Endothelial cell of umbilical vein (primary cell): ENCODE data around the gene KRTAP5-6. TPM values are rescaled to one million over a fixed set of nuclear protein-coding genes. Genes with fewer than 3 reads are reported as not detected.

ENCODE experiments used
- BruUV-seq: library from RNA; stranded (reverse); fragments of 400-500 nt; replicated peaks from 2 replicates; lab custom pipeline; 2021; lab: Mats Ljungman, UMichigan
- CTCF ChIA-PET: fragments of 300-600, 350-600 bp; sonication (Branson Sonifier 250); formaldehyde crosslinking; loops from one replicate; lab custom pipeline; 2021; ENCODE audit warnings: antibody characterized with exemption, inconsistent platforms; lab: Charles Lee
- POLR2A ChIA-PET: fragments of 300-600, 350-600 bp; sonication (Branson Sonifier 250); formaldehyde crosslinking; loops from one replicate; lab custom pipeline; 2021; ENCODE audit warnings: antibody characterized with exemption, inconsistent platforms; lab: Charles Lee
- DNase-seq: peaks from one replicate; pipeline ENCODE4 v3.0.0-alpha.2; 2011; ENCODE audit warnings: low read depth, low spot score
- FAIRE-seq: peaks from 2 replicates; lab custom pipeline; 2011; peaks lifted over from hg19 to GRCh38; lab: Jason Lieb, UNC
- H2AFZ ChIP-seq: 2 replicates; pipeline ENCODE4 v1.6.0; 2012; ENCODE audit warnings: low read depth, low read length, control low read depth, inconsistent platforms
- H3K27ac ChIP-seq: 2 replicates; pipeline ENCODE4 v1.5.1; 2011; ENCODE audit warnings: low read depth, mild to moderate bottlenecking, control low read depth, low read length, moderate library complexity; ENCODE audit not compliant: insufficient read depth
- H3K27me3 ChIP-seq, 2 experiments: 2 replicates each; pipeline versions ENCODE4 v1.6.0 to v1.6.1; 2011; ENCODE audit warnings: low read length in 2 of 2, mixed read lengths in 1 of 2; ENCODE audit not compliant: control insufficient read depth in 2 of 2, insufficient read depth in 2 of 2
- H3K36me3 ChIP-seq, 2 experiments: 2 replicates in 1 of 2; 3 replicates in 1 of 2; pipeline ENCODE4 v1.5.1; 2011; ENCODE audit warnings: low read length in 2 of 2, mild to moderate bottlenecking in 1 of 2, moderate library complexity in 1 of 2; ENCODE audit not compliant: control insufficient read depth in 2 of 2, insufficient read depth in 2 of 2; ENCODE audit errors: extremely low read depth in 1 of 2
- H3K4me1 ChIP-seq: 3 replicates; pipeline ENCODE4 v1.5.1; 2011; ENCODE audit warnings: mild to moderate bottlenecking, low read length; ENCODE audit not compliant: control insufficient read depth, insufficient read depth; ENCODE audit errors: extremely low read depth
- H3K4me2 ChIP-seq: 2 replicates; pipeline ENCODE4 v1.6.1; 2011; ENCODE audit warnings: low read length, control low read depth, mixed read lengths; ENCODE audit not compliant: insufficient read depth
- H3K4me3 ChIP-seq, 3 experiments: fragments of 200-600 bp in 1 of 3; sonication (generic), shearing (Covaris generic) in 1 of 3; replicated peaks in 1 of 3; 2 replicates each; pipeline ENCODE4 v1.5.1; 2011 to 2016; ENCODE audit warnings: control low read depth in 3 of 3, low read length in 3 of 3, mild to moderate bottlenecking in 2 of 3, inconsistent platforms in 1 of 3, low read depth in 1 of 3, moderate library complexity in 1 of 3; ENCODE audit not compliant: insufficient read depth in 1 of 3
- H3K79me2 ChIP-seq: 2 replicates; pipeline ENCODE4 v1.6.0; 2012; ENCODE audit warnings: low read length, inconsistent platforms; ENCODE audit not compliant: control insufficient read depth, insufficient read depth
- H3K9ac ChIP-seq: replicated peaks from 2 replicates; pipeline ENCODE3; 2011; ENCODE audit warnings: low read length, control low read depth; ENCODE audit not compliant: insufficient read depth; ENCODE audit errors: extremely low read depth
- H3K9me1 ChIP-seq: replicated peaks from 3 replicates; pipeline ENCODE4 v1.6.0; 2011; ENCODE audit warnings: mild to moderate bottlenecking, low read length; ENCODE audit not compliant: control insufficient read depth, insufficient read depth; ENCODE audit errors: extremely low read depth
- H3K9me3 ChIP-seq: replicated peaks from 2 replicates; pipeline ENCODE4 v1.5.1; 2012; ENCODE audit warnings: low read length, inconsistent platforms; ENCODE audit not compliant: control insufficient read depth, insufficient read depth
- H4K20me1 ChIP-seq: replicated peaks from 2 replicates; pipeline ENCODE3; 2011; ENCODE audit warnings: mild to moderate bottlenecking, low read length; ENCODE audit not compliant: control insufficient read depth, insufficient read depth; ENCODE audit errors: extremely low read depth
- EZH2 ChIP-seq: IDR thresholded peaks from 2 replicates; pipeline ENCODE4 v1.6.1; 2012; ENCODE audit warnings: borderline replicate concordance, low read depth, mild to moderate bottlenecking, moderate library complexity, low read length, inconsistent platforms; ENCODE audit not compliant: severe bottlenecking
- FOS ChIP-seq: IDR thresholded peaks from 2 replicates; pipeline ENCODE4 v1.6.1; 2011; ENCODE audit warnings: mild to moderate bottlenecking, low read length, moderate library complexity, borderline replicate concordance; ENCODE audit not compliant: insufficient read depth
- GATA2 ChIP-seq: IDR thresholded peaks from 2 replicates; pipeline ENCODE4 v1.7.0; 2011; ENCODE audit warnings: low read depth, mild to moderate bottlenecking, moderate library complexity, mixed read lengths, low read length; ENCODE audit not compliant: insufficient read length, insufficient read depth
- JUN ChIP-seq: IDR thresholded peaks from 2 replicates; pipeline ENCODE4 v1.6.1; 2011; ENCODE audit warnings: borderline replicate concordance, low read depth; ENCODE audit not compliant: insufficient read length, insufficient read depth
- MYC ChIP-seq: IDR thresholded peaks from one replicate; pipeline ENCODE4 v1.6.1; 2011; ENCODE audit warnings: mild to moderate bottlenecking, low read depth, low read length
- POLR2A ChIP-seq: IDR thresholded peaks from 2 replicates; pipeline ENCODE4 v1.6.1; 2012; ENCODE audit warnings: low read depth, mild to moderate bottlenecking, control low read depth, low read length
- POLR2AphosphoS5 ChIP-seq: IDR thresholded peaks from 2 replicates; pipeline ENCODE4 v1.6.1; 2012; ENCODE audit warnings: low read depth, mild to moderate bottlenecking, control low read depth, low read length, moderate library complexity; ENCODE audit not compliant: insufficient read depth
- dilution Hi-C: fragments of 300-500 bp; cut with MboI; formaldehyde crosslinking; loops from one replicate; pipeline ENCODE4 v1.15.0; 2019; ENCODE audit warnings: low sequenced_read_pairs; ENCODE audit not compliant: extremely low pct_ligation_motif_present
- intact Hi-C: fragments of 100-400 bp; cut with micrococcal nuclease; formaldehyde crosslinking; loops from one replicate; pipeline ENCODE4 v1.10.0; 2022
- polyA plus RNA-seq, 4 experiments: library from polyadenylated mRNA; depleted of rRNA in 3 of 4; stranded (reverse) in 3 of 4; unstranded in 1 of 4; fragments of >200 nt; gene quantifications; 2 replicates each; pipeline versions ENCODE4 v1.2.1 to v1.2.3, GENCODE V29; 2011 to 2012; ENCODE audit warnings: missing spikeins in 1 of 4
- total RNA-seq: library from RNA; stranded (reverse); gene quantifications from 2 replicates; pipeline ENCODE4 v1.2.3, GENCODE V29; 2021
- TF ChIP-seq, protein P1 (sequence below): IDR thresholded peaks from 2 replicates; pipeline ENCODE4 v1.6.1; 2011; ENCODE audit not compliant: insufficient read depth, insufficient read length
- TF ChIP-seq, protein P2 (sequence below), 2 donors: IDR thresholded peaks; 1 replicate in 1 of 2; 2 replicates in 1 of 2; pipeline ENCODE4 v1.5.1; 2011; ENCODE audit warnings: low read length in 2 of 2, mild to moderate bottlenecking in 2 of 2, moderate library complexity in 2 of 2, control low read depth in 1 of 2, inconsistent platforms in 1 of 2, low read depth in 1 of 2; ENCODE audit not compliant: insufficient read depth in 1 of 2; ENCODE audit errors: extremely low read depth in 1 of 2

Gene KRTAP5-6
- total and polyA plus RNA-seq, 2 donors (not counting 3 experiments of a cell fraction or from before 2014, with no cell fraction given): not detected

DNA sequence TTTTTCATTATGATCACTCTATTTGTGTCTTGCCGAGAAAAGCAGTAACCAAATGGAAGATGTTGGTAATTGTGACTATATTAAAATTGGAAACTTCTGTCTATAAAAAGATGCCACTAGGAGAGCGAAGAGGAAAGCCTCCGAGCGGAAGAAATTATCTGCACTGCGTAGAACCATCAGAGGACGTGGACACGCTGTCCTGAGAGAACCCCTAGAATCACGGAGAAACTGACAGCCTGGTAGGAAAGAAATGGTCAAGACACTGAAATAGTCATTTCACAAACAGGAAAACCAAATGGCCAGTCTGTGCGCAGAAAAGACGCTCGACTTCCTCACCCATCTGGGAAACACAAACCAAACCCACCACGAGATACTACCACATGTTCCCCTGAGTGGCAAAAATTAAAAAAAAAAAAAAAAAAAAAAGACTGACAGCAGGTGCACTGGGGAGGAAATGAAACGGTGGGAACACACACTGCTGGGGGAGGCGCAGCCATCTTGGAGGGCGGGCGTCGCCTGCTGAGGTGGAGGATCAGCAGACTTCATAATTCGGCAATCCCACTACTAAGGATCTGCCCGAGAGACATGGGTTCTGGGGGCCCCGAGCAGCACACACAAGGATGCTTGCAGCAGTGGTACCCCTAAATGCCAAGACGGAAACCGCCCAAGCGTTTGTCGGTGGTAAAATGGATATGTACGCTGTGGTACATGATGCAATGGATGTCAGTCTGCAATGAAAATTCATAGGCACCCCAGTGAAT, 32.1 kb downstream of the KRTAP5-6 start:
- H3K79me2 ChIP-seq: no peaks in the 10 kb centered on the region
- H3K9me1 ChIP-seq: no peaks in the 10 kb centered on the region
- H2AFZ ChIP-seq: no peak overlapping the region
- no peak overlapping the region for H3K4me2 ChIP-seq
- H3K9ac ChIP-seq: no peak overlapping the region
- ChIA-PET CTCF (no interaction called here), POLR2A (no interaction called here)
- FAIRE-seq (no peak), DNase-seq (no peak)
- H4K20me1 ChIP-seq: no peaks in the 10 kb centered on the region
- TF ChIP-seq FOS: no peak
- no peak for TF ChIP-seq POLR2A
- no peak for TF ChIP-seq JUN
- TF ChIP-seq GATA2: no peak
- TF ChIP-seq, protein P1, sequence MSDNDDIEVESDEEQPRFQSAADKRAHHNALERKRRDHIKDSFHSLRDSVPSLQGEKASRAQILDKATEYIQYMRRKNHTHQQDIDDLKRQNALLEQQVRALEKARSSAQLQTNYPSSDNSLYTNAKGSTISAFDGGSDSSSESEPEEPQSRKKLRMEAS: no peak
- no peak for TF ChIP-seq POLR2AphosphoS5
- TF ChIP-seq EZH2: no peak
- no peak for TF ChIP-seq MYC
- TF ChIP-seq, protein P2, sequence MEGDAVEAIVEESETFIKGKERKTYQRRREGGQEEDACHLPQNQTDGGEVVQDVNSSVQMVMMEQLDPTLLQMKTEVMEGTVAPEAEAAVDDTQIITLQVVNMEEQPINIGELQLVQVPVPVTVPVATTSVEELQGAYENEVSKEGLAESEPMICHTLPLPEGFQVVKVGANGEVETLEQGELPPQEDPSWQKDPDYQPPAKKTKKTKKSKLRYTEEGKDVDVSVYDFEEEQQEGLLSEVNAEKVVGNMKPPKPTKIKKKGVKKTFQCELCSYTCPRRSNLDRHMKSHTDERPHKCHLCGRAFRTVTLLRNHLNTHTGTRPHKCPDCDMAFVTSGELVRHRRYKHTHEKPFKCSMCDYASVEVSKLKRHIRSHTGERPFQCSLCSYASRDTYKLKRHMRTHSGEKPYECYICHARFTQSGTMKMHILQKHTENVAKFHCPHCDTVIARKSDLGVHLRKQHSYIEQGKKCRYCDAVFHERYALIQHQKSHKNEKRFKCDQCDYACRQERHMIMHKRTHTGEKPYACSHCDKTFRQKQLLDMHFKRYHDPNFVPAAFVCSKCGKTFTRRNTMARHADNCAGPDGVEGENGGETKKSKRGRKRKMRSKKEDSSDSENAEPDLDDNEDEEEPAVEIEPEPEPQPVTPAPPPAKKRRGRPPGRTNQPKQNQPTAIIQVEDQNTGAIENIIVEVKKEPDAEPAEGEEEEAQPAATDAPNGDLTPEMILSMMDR (IDR thresholded peaks at IDR 0.05; ENCODE audit: extremely low read depth in 1 of 2, insufficient read depth in 1 of 2, low read depth in 1 of 2, low read length in 2 of 2): no peak
- no peaks in the 10 kb centered on the region for H3K27me3 ChIP-seq
- no peak overlapping the region for H3K27ac ChIP-seq
- no peak overlapping the region for H3K4me3 ChIP-seq
- no peaks in the 10 kb centered on the region for H3K36me3 ChIP-seq
- no TSS peak for BruUV-seq
- H3K4me1 ChIP-seq: no peaks in the 10 kb centered on the region
- intact Hi-C loops: no loop called here
- no peaks in the 10 kb centered on the region for H3K9me3 ChIP-seq
- dilution Hi-C loops: no loop called here
